Hepatocyte (in vitro differentiated cells): ENCODE measurements around the gene RPTOR. TPM values are rescaled to one million over a fixed set of nuclear protein-coding genes. Genes with fewer than 3 reads are reported as not detected.

Experiments used
- DNase-seq: peaks from one replicate; pipeline ENCODE4 v3.0.0-alpha.2; 2016; ENCODE audit warnings: low spot score
- H2AFZ ChIP-seq: fragments of 200-600 bp; sonication (generic); 2 replicates; pipeline ENCODE4 v1.6.0; 2016; ENCODE audit warnings: antibody characterized with exemption, mild to moderate bottlenecking
- H3K27ac ChIP-seq: fragments of 200-600 bp; sonication (generic); 2 replicates; pipeline ENCODE4 v1.5.1; 2016; ENCODE audit warnings: mild to moderate bottlenecking
- H3K27me3 ChIP-seq: fragments of 200-600 bp; sonication (generic); 2 replicates; pipeline ENCODE4 v1.6.1; 2016
- H3K36me3 ChIP-seq: fragments of 200-600 bp; sonication (generic); replicated peaks from 2 replicates; pipeline ENCODE4 v1.5.1; 2016; ENCODE audit warnings: low read depth; ENCODE audit not compliant: insufficient read depth
- H3K4me1 ChIP-seq: fragments of 200-600 bp; sonication (generic); 2 replicates; pipeline ENCODE4 v1.5.1; 2016; ENCODE audit warnings: mild to moderate bottlenecking, moderate library complexity; ENCODE audit not compliant: insufficient read depth
- H3K4me2 ChIP-seq: fragments of 200-600 bp; sonication (generic); 2 replicates; pipeline ENCODE4 v1.6.0; 2016
- H3K4me3 ChIP-seq: fragments of 200-600 bp; sonication (generic); 2 replicates; pipeline ENCODE4 v1.5.1; 2016; ENCODE audit warnings: mild to moderate bottlenecking
- H3K79me2 ChIP-seq: fragments of 200-600 bp; sonication (generic); 2 replicates; pipeline ENCODE4 v1.6.0; 2017; ENCODE audit warnings: mild to moderate bottlenecking
- H3K9me2 ChIP-seq: fragments of 200-600 bp; sonication (generic); replicated peaks from 2 replicates; pipeline ENCODE4 v1.6.0; 2017; ENCODE audit warnings: mild to moderate bottlenecking; ENCODE audit not compliant: insufficient read depth
- H3K9me3 ChIP-seq: fragments of 200-600 bp; sonication (generic); 2 replicates; pipeline ENCODE4 v1.5.1; 2016; ENCODE audit warnings: low read depth, mild to moderate bottlenecking
- H4K20me1 ChIP-seq: fragments of 200-600 bp; sonication (generic); 2 replicates; pipeline ENCODE4 v1.6.0; 2016; ENCODE audit warnings: mild to moderate bottlenecking; ENCODE audit not compliant: insufficient read depth, poor library complexity, severe bottlenecking
- CTCF ChIP-seq: fragments of 200-600 bp; sonication (generic); IDR thresholded peaks from 2 replicates; pipeline ENCODE4 v1.5.1; 2016; ENCODE audit warnings: antibody characterized with exemption, mild to moderate bottlenecking; ENCODE audit not compliant: poor library complexity
- EZH2 ChIP-seq: fragments of 200-600 bp; sonication (generic); IDR thresholded peaks from 2 replicates; pipeline ENCODE4 v1.6.1; 2016; ENCODE audit warnings: antibody characterized with exemption, mild to moderate bottlenecking, borderline replicate concordance
- EZH2phosphoT487 ChIP-seq: fragments of 200-600 bp; sonication (generic); IDR thresholded peaks from one replicate; pipeline ENCODE4 v1.6.1; 2018; ENCODE audit warnings: antibody characterized with exemption, mild to moderate bottlenecking, low read depth, moderate library complexity; ENCODE audit not compliant: unreplicated experiment, severe bottlenecking
- WGBS: methylation state at CpG from one replicate; pipeline ENCODE4 v1.1.6; 2016; ENCODE audit warnings: low lambda C conversion rate; ENCODE audit errors: missing lambda C conversion rate; 5-methylcytosine and 5-hydroxymethylcytosine counted together
- polyA plus RNA-seq: library from polyadenylated mRNA; unstranded; fragments of >200 nt; fragmentation: Nextera tagmentation; extraction: Ambion mirVana; gene quantifications from 2 replicates; pipeline ENCODE4 v1.2.1, GENCODE V29; 2016
- total RNA-seq: library from RNA; depleted of rRNA; stranded (reverse); fragments of >200 nt; gene quantifications from 2 replicates; pipeline ENCODE4 v1.2.3, GENCODE V29; 2014

Gene RPTOR
- total and polyA plus RNA-seq, 2 experiments from 2014 or later, result 14.1 to 20.6 TPM

GRCh38 chr17:80769936-80770625 is 225.4 kb downstream of the RPTOR start:
- Histone ChIP-seq H3K4me2 (no peak overlapping the region), H3K27ac (no peak overlapping the region), H3K4me3 (no peak overlapping the region), H3K36me3 (no peaks in the 10 kb centered on the region), H3K79me2 (no peaks in the 10 kb centered on the region), H3K4me1 (peaks cover 12% of the 10 kb centered on the region), H3K9me3 (no peaks in the 10 kb centered on the region), H4K20me1 (no peaks in the 10 kb centered on the region), H2AFZ (no peak overlapping the region), H3K27me3 (no peaks in the 10 kb centered on the region), H3K9me2 (no peaks in the 10 kb centered on the region)
- 96% methylated on average over 19 of the region's 19 CpGs for WGBS
- DNase-seq, result no peak
- no peak for TF ChIP-seq EZH2phosphoT487
- TF ChIP-seq CTCF, result no peak
- no peak for TF ChIP-seq EZH2

- TF ChIP-seq CTCF, result no peak
- no peak overlapping the region for H3K27ac ChIP-seq
- no peaks in the 10 kb centered on the region for H3K9me3 ChIP-seq
- H3K79me2 ChIP-seq, result no peaks in the 10 kb centered on the region
- no peak overlapping the region for H3K4me2 ChIP-seq
- H2AFZ ChIP-seq, result no peak overlapping the region
- H3K36me3 ChIP-seq, result no peaks in the 10 kb centered on the region
- 82% methylated on average over 21 of the region's 21 CpGs for WGBS
- DNase-seq, result no peak
- no peaks in the 10 kb centered on the region for H3K27me3 ChIP-seq
- H3K4me1 ChIP-seq, result peaks cover 12% of the 10 kb centered on the region
- H3K9me2 ChIP-seq, result no peaks in the 10 kb centered on the region
- no peak overlapping the region for H3K4me3 ChIP-seq
- no peaks in the 10 kb centered on the region for H4K20me1 ChIP-seq
These were observed 226.4 kb downstream of the RPTOR start for GRCh38 chr17:80770881-80771611.

DNA sequence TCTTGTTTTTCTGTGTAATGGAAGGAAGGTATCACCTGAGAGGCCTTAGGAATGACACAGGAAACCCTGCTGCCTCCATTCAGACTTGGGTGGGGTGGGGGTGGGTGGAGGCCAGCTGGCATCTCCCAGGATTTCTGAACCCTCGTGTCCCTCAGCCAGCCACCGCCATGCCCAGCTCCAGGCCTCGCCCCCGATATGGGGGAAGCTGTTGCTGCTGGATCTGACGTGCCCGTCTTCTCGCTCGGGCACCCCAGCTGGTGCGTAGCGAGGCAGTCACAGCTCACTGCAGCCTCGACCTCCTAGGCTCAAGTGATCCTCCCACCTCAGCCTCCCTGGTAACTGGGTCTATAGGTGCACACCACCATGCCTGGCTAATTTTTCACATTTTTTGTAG is 227.0 kb downstream of the RPTOR start:
- no peak for TF ChIP-seq CTCF
- no peak for TF ChIP-seq EZH2phosphoT487
- no peak for TF ChIP-seq EZH2
- H3K36me3 ChIP-seq, result no peaks in the 10 kb centered on the region
- H3K79me2 ChIP-seq, result no peaks in the 10 kb centered on the region
- H3K27ac ChIP-seq, result no peak overlapping the region
- peaks cover 12% of the 10 kb centered on the region for H3K4me1 ChIP-seq
- DNase-seq, result no peak
- H3K4me2 ChIP-seq, result no peak overlapping the region
- no peaks in the 10 kb centered on the region for H3K9me3 ChIP-seq
- no peak overlapping the region for H2AFZ ChIP-seq
- no peak overlapping the region for H3K4me3 ChIP-seq
- no peaks in the 10 kb centered on the region for H3K27me3 ChIP-seq
- no peaks in the 10 kb centered on the region for H3K9me2 ChIP-seq
- whole genome bisulfite sequencing, result 96% methylated on average over 11 of the region's 11 CpGs
- H4K20me1 ChIP-seq, result no peaks in the 10 kb centered on the region
